Liver (tissue), 9 donors: ENCODE data around the gene ANO7. TPM values are rescaled to one million over a fixed set of nuclear protein-coding genes. Genes with fewer than 3 reads are reported as not detected.

Experiments
- DNase-seq: peaks from one replicate; pipeline ENCODE4 v3.0.0-alpha.2; 2017; ENCODE audit warnings: low spot score
- H3K27ac ChIP-seq, 2 donors: one replicate each; pipeline ENCODE4 v1.7.0; 2013; ENCODE audit warnings: inconsistent platforms in 2 of 2, low read length in 2 of 2, control low read depth in 1 of 2, low read depth in 1 of 2, mild to moderate bottlenecking in 1 of 2
- H3K27me3 ChIP-seq, 4 donors: one replicate each; pipeline versions ENCODE4 v1.6.1 to v1.7.0; 2013; ENCODE audit warnings: low read length in 3 of 4, inconsistent platforms in 1 of 4, mild to moderate bottlenecking in 1 of 4, moderate library complexity in 1 of 4; ENCODE audit not compliant: control insufficient read depth in 4 of 4, insufficient read depth in 4 of 4
- H3K36me3 ChIP-seq, 4 donors: one replicate each; pipeline versions ENCODE4 v1.6.1 to v1.7.0; 2013; ENCODE audit warnings: low read length in 3 of 4, mild to moderate bottlenecking in 3 of 4, low read depth in 1 of 4, moderate library complexity in 1 of 4; ENCODE audit not compliant: control insufficient read depth in 4 of 4, insufficient read depth in 3 of 4
- H3K4me1 ChIP-seq, 4 donors: one replicate each; pipeline versions ENCODE4 v1.6.1 to v1.7.0; 2013; ENCODE audit warnings: low read length in 3 of 4, mild to moderate bottlenecking in 3 of 4, moderate library complexity in 1 of 4; ENCODE audit not compliant: control insufficient read depth in 4 of 4, insufficient read depth in 4 of 4
- H3K4me3 ChIP-seq, 3 donors: one replicate each; pipeline versions ENCODE4 v1.6.1 to v1.7.0; 2013; ENCODE audit warnings: low read length in 3 of 3, control low read depth in 1 of 3, low read depth in 1 of 3, mild to moderate bottlenecking in 1 of 3
- H3K9ac ChIP-seq, 2 donors: one replicate each; pipeline ENCODE4 v1.7.0; 2013; ENCODE audit warnings: low read length in 2 of 2, mild to moderate bottlenecking in 2 of 2, moderate library complexity in 2 of 2, control low read depth in 1 of 2, low read depth in 1 of 2
- H3K9me3 ChIP-seq, 4 donors: one replicate each; pipeline versions ENCODE4 v1.6.1 to v1.7.0; 2013; ENCODE audit warnings: low read length in 3 of 4; ENCODE audit not compliant: control insufficient read depth in 4 of 4
- EGR1 ChIP-seq, 2 donors: IDR thresholded peaks; 2 replicates each; pipeline ENCODE4 v1.6.1; 2016 to 2018; ENCODE audit warnings: antibody characterized with exemption in 2 of 2, low read depth in 2 of 2
- FOXA1 ChIP-seq: IDR thresholded peaks from 2 replicates; pipeline ENCODE4 v1.6.1; 2016; ENCODE audit warnings: antibody characterized with exemption
- FOXA2 ChIP-seq: IDR thresholded peaks from 2 replicates; pipeline ENCODE4 v1.6.1; 2016; ENCODE audit warnings: antibody characterized with exemption
- GABPA ChIP-seq, 2 donors: IDR thresholded peaks in 1 of 2; conservative IDR thresholded peaks in 1 of 2; 2 replicates each; pipeline ENCODE4 v1.6.1; 2016; ENCODE audit warnings: antibody characterized with exemption in 2 of 2, mild to moderate bottlenecking in 1 of 2, moderate library complexity in 1 of 2
- HNF4A ChIP-seq, 2 donors: conservative IDR thresholded peaks; 2 replicates each; pipeline ENCODE4 v1.6.1; 2016; ENCODE audit warnings: antibody characterized with exemption in 2 of 2, mild to moderate bottlenecking in 2 of 2
- HNF4G ChIP-seq: IDR thresholded peaks from 2 replicates; pipeline ENCODE4 v1.6.1; 2016; ENCODE audit warnings: antibody characterized with exemption
- JUND ChIP-seq, 2 donors: IDR thresholded peaks; 2 replicates each; pipeline ENCODE4 v1.6.1; 2016; ENCODE audit warnings: antibody characterized with exemption in 2 of 2
- NR2F2 ChIP-seq: IDR thresholded peaks from 2 replicates; pipeline ENCODE4 v1.6.1; 2016; ENCODE audit warnings: antibody characterized with exemption
- RAD21 ChIP-seq, 2 donors: IDR thresholded peaks; 2 replicates each; pipeline ENCODE4 v1.6.1; 2016; ENCODE audit warnings: antibody characterized with exemption in 2 of 2, mild to moderate bottlenecking in 2 of 2
- RXRA ChIP-seq, 2 donors: IDR thresholded peaks; 2 replicates each; pipeline ENCODE4 v1.6.1; 2017 to 2018; ENCODE audit warnings: antibody characterized with exemption in 2 of 2, mild to moderate bottlenecking in 1 of 2
- SP1 ChIP-seq: IDR thresholded peaks from 2 replicates; pipeline ENCODE4 v1.6.1; 2018; ENCODE audit warnings: antibody characterized with exemption, mild to moderate bottlenecking
- TAF1 ChIP-seq: conservative IDR thresholded peaks from 2 replicates; pipeline ENCODE4 v1.6.1; 2016; ENCODE audit warnings: antibody characterized with exemption, mild to moderate bottlenecking
- YY1 ChIP-seq: IDR thresholded peaks from 2 replicates; pipeline ENCODE4 v1.6.1; 2016; ENCODE audit warnings: antibody characterized with exemption, mild to moderate bottlenecking
- WGBS: extraction: QIAGEN DNeasy Blood & Tissue Kit; methylation state at CpG from one replicate; pipeline ENCODE4 v1.1.7; 2013; 5-methylcytosine and 5-hydroxymethylcytosine counted together
- polyA plus RNA-seq, 2 donors: library from polyadenylated mRNA; stranded (reverse) in 1 of 2; unstranded in 1 of 2; fragments of 200-250 nt in 1 of 2; fragments of >200 nt in 1 of 2; fragmentation: Nextera tagmentation in 1 of 2; extraction: Ambion mirVana in 1 of 2; gene quantifications; one replicate each; pipeline versions ENCODE4 v1.2.1 to v1.2.3, GENCODE V29; 2013 to 2015
- total RNA-seq, 2 donors: library from RNA; depleted of rRNA; stranded (reverse); fragments of >200 nt; gene quantifications; one replicate each; pipeline ENCODE4 v1.2.3, GENCODE V29; 2014
- TF ChIP-seq, protein P1 (sequence below): fragments of 150-350 bp; IDR thresholded peaks from 2 replicates; pipeline ENCODE4 v1.5.1; 2017; ENCODE audit warnings: improper control_type of control experiment, low read depth, low read length; ENCODE audit not compliant: missing input control
- TF ChIP-seq, protein P2 (sequence below): IDR thresholded peaks from 2 replicates; pipeline ENCODE4 v1.6.1; 2016; ENCODE audit warnings: antibody characterized with exemption
- TF ChIP-seq, protein P3 (sequence below): IDR thresholded peaks from 2 replicates; pipeline ENCODE4 v1.6.1; 2016; ENCODE audit warnings: antibody characterized with exemption
- TF ChIP-seq, protein P4 (sequence below): IDR thresholded peaks from 2 replicates; pipeline ENCODE4 v1.6.1; 2016; ENCODE audit warnings: antibody characterized with exemption, mild to moderate bottlenecking
- donor health status: healthy.
- donor health status: healthy.
- donor health status: healthy.
- donor health status: healthy.
- donor health status: healthy.

The ANO7 gene
- total and polyA plus RNA-seq, 4 donors, result 0.25 to 0.70 (median 0.45) TPM

DNA sequence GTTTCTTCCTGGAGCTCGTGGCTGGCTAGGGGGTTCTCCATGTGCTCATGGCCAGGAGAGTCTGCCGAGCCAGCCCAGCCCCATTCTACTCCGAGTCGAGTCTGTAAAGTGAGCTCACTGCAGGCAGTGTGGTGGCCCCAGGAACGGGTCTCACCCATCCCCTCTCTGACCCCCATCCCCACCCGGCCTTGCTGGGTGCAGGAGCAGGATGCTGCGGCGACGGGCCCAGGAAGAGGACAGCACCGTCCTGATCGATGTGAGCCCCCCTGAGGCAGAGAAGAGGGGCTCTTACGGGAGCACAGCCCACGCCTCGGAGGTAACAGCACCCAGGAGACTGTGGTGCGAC is 1.4 kb downstream of the ANO7 start:
- Histone ChIP-seq H3K9ac (no peak overlapping the region), H3K9me3 (no peaks in the 10 kb centered on the region), H3K27me3 (no peaks in the 10 kb centered on the region), H3K36me3 (no peaks in the 10 kb centered on the region), H3K4me1 (no peaks in the 10 kb centered on the region), H3K27ac (no peak overlapping the region), H3K4me3 (no peak overlapping the region)
- no peak for TF ChIP-seq SP1
- no peak for TF ChIP-seq FOXA1
- TF ChIP-seq EGR1 (IDR thresholded peaks at IDR 0.05; ENCODE audit: low read depth in 2 of 2), result no peak
- no peak for TF ChIP-seq TAF1
- TF ChIP-seq GABPA (IDR thresholded peaks at IDR 0.05 in 1 of 2, conservative IDR thresholded peaks at IDR 0.05 in 1 of 2), result no peak
- TF ChIP-seq YY1, result no peak
- TF ChIP-seq RXRA (IDR thresholded peaks at IDR 0.05), result no peak
- no peak for TF ChIP-seq JUND (IDR thresholded peaks at IDR 0.05)
- TF ChIP-seq RAD21 (IDR thresholded peaks at IDR 0.05), result no peak
- TF ChIP-seq, protein P1, sequence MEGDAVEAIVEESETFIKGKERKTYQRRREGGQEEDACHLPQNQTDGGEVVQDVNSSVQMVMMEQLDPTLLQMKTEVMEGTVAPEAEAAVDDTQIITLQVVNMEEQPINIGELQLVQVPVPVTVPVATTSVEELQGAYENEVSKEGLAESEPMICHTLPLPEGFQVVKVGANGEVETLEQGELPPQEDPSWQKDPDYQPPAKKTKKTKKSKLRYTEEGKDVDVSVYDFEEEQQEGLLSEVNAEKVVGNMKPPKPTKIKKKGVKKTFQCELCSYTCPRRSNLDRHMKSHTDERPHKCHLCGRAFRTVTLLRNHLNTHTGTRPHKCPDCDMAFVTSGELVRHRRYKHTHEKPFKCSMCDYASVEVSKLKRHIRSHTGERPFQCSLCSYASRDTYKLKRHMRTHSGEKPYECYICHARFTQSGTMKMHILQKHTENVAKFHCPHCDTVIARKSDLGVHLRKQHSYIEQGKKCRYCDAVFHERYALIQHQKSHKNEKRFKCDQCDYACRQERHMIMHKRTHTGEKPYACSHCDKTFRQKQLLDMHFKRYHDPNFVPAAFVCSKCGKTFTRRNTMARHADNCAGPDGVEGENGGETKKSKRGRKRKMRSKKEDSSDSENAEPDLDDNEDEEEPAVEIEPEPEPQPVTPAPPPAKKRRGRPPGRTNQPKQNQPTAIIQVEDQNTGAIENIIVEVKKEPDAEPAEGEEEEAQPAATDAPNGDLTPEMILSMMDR, result no peak
- TF ChIP-seq, protein P2, sequence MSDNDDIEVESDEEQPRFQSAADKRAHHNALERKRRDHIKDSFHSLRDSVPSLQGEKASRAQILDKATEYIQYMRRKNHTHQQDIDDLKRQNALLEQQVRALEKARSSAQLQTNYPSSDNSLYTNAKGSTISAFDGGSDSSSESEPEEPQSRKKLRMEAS, result no peak
- no peak for TF ChIP-seq NR2F2
- TF ChIP-seq, protein P3, sequence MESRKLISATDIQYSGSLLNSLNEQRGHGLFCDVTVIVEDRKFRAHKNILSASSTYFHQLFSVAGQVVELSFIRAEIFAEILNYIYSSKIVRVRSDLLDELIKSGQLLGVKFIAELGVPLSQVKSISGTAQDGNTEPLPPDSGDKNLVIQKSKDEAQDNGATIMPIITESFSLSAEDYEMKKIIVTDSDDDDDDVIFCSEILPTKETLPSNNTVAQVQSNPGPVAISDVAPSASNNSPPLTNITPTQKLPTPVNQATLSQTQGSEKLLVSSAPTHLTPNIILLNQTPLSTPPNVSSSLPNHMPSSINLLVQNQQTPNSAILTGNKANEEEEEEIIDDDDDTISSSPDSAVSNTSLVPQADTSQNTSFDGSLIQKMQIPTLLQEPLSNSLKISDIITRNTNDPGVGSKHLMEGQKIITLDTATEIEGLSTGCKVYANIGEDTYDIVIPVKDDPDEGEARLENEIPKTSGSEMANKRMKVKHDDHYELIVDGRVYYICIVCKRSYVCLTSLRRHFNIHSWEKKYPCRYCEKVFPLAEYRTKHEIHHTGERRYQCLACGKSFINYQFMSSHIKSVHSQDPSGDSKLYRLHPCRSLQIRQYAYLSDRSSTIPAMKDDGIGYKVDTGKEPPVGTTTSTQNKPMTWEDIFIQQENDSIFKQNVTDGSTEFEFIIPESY, result no peak
- TF ChIP-seq FOXA2, result no peak
- no peak for TF ChIP-seq HNF4G
- TF ChIP-seq, protein P4, sequence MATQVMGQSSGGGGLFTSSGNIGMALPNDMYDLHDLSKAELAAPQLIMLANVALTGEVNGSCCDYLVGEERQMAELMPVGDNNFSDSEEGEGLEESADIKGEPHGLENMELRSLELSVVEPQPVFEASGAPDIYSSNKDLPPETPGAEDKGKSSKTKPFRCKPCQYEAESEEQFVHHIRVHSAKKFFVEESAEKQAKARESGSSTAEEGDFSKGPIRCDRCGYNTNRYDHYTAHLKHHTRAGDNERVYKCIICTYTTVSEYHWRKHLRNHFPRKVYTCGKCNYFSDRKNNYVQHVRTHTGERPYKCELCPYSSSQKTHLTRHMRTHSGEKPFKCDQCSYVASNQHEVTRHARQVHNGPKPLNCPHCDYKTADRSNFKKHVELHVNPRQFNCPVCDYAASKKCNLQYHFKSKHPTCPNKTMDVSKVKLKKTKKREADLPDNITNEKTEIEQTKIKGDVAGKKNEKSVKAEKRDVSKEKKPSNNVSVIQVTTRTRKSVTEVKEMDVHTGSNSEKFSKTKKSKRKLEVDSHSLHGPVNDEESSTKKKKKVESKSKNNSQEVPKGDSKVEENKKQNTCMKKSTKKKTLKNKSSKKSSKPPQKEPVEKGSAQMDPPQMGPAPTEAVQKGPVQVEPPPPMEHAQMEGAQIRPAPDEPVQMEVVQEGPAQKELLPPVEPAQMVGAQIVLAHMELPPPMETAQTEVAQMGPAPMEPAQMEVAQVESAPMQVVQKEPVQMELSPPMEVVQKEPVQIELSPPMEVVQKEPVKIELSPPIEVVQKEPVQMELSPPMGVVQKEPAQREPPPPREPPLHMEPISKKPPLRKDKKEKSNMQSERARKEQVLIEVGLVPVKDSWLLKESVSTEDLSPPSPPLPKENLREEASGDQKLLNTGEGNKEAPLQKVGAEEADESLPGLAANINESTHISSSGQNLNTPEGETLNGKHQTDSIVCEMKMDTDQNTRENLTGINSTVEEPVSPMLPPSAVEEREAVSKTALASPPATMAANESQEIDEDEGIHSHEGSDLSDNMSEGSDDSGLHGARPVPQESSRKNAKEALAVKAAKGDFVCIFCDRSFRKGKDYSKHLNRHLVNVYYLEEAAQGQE, result no peak
- WGBS, result 92% methylated on average over 15 of the region's 15 CpGs
- no peak for DNase-seq

DNA sequence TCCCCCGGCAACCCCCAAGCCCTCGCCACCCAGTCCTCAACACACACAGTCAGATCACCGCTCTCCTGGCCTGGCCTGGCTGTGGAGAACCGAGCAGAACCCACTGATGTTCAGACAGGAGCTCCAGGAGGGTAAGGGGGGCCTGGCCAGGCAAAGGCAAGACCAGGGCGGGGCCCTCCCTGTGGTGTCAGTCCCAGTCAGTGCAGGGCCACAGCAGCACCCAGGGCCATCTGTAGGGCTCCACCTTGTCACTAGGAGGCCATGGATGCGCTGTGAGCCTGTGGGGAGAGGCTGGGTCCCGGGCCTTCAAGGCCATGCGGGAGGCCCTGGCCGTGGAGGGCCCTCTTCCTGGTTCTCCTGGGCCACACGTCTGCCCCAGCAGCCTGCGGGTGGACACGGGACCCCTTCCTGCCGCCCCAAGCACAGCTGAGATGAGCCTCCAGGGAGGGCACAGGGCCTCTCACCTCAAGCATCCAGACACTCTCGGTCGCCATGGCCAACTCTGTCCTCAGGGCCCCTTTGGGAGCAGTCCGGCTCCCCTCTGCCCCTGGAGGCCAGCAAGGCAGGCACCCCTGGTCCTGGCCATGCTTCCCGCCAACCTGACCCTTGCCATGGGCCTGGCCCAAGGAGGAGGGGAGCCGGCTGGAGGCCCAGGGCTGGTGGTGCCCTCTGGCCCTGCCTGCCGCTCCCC is 2.0 kb downstream of the ANO7 start:
- Histone ChIP-seq H3K36me3 (no peaks in the 10 kb centered on the region), H3K9ac (no peak overlapping the region), H3K27me3 (no peaks in the 10 kb centered on the region), H3K4me3 (no peak overlapping the region), H3K27ac (no peak overlapping the region), H3K4me1 (no peaks in the 10 kb centered on the region), H3K9me3 (no peaks in the 10 kb centered on the region)
- 89% methylated on average over 19 of the region's 19 CpGs for WGBS
- DNase-seq, result no peak
- TF ChIP-seq FOXA2 (no peak), TAF1 (no peak), HNF4A (conservative IDR thresholded peaks at IDR 0.05) (no peak)
- TF ChIP-seq, protein P4, result no peak
